Hepatocyte (in vitro differentiated cells): ENCODE results near the gene DNAH9.

Experiments
- CTCF ChIP-seq: fragments of 200-600 bp; sonication (generic); IDR thresholded peaks from 2 replicates; pipeline ENCODE4 v1.5.1; 2016; ENCODE audit warnings: antibody characterized with exemption, mild to moderate bottlenecking; ENCODE audit not compliant: poor library complexity
- EZH2 ChIP-seq: fragments of 200-600 bp; sonication (generic); IDR thresholded peaks from 2 replicates; pipeline ENCODE4 v1.6.1; 2016; ENCODE audit warnings: antibody characterized with exemption, mild to moderate bottlenecking, borderline replicate concordance
- EZH2phosphoT487 ChIP-seq: fragments of 200-600 bp; sonication (generic); IDR thresholded peaks from one replicate; pipeline ENCODE4 v1.6.1; 2018; ENCODE audit warnings: antibody characterized with exemption, mild to moderate bottlenecking, low read depth, moderate library complexity; ENCODE audit not compliant: unreplicated experiment, severe bottlenecking

GRCh38 chr17:11807606-11808005 is 209.3 kb downstream of the DNAH9 start:
- TF ChIP-seq CTCF (no peak), EZH2phosphoT487 (no peak), EZH2 (no peak)
